ENCODE data around the gene WFIKKN2. TPM values are rescaled to one million over a fixed set of nuclear protein-coding genes. Genes with fewer than 3 reads are reported as not detected.

WFIKKN2 gene
- total RNA-seq, 2 donors from 2014 or later, result 0.14 TPM; not detected in 1

- Histone ChIP-seq H3K27ac (no peak overlapping the region), H3K4me1 (ENCODE audit: control insufficient read depth in 1 of 2, low read depth in 2 of 2) (no peaks in the 10 kb centered on the region), H3K36me3 (no peaks in the 10 kb centered on the region), H3K27me3 (replicated peaks; ENCODE audit: insufficient read depth) (no peaks in the 10 kb centered on the region), H3K4me3 (no peak overlapping the region), H3K9me3 (no peaks in the 10 kb centered on the region)
- no peak for ATAC-seq (ENCODE audit: insufficient number of reproducible peaks, low FRiP score, low read depth)
- no peak for DNase-seq (ENCODE audit: low spot score)
- no peak for TF ChIP-seq CTCF (IDR thresholded peaks at IDR 0.05)
Measured at GRCh38 chr17:50839591-50840310, 4.4 kb downstream of the WFIKKN2 start.

GRCh38 chr17:50840311-50840851 is 5.0 kb downstream of the WFIKKN2 start:
- DNase-seq (ENCODE audit: low spot score) (no peak), ATAC-seq (ENCODE audit: insufficient number of reproducible peaks, low FRiP score, low read depth) (no peak)
- Histone ChIP-seq H3K27me3 (replicated peaks; ENCODE audit: insufficient read depth) (no peaks in the 10 kb centered on the region), H3K27ac (no peak overlapping the region), H3K4me3 (no peak overlapping the region), H3K9me3 (no peaks in the 10 kb centered on the region), H3K36me3 (no peaks in the 10 kb centered on the region), H3K4me1 (ENCODE audit: control insufficient read depth in 1 of 2, low read depth in 2 of 2) (no peaks in the 10 kb centered on the region)
- TF ChIP-seq CTCF (IDR thresholded peaks at IDR 0.05), result no peak

GRCh38 chr17:50841277-50841948 is 6.0 kb downstream of the WFIKKN2 start:
- no peaks in the 10 kb centered on the region for H3K27me3 ChIP-seq (replicated peaks; ENCODE audit: insufficient read depth)
- no peak overlapping the region for H3K27ac ChIP-seq
- ATAC-seq (ENCODE audit: insufficient number of reproducible peaks, low FRiP score, low read depth) (no peak), DNase-seq (ENCODE audit: low spot score) (no peak)
- H3K4me3 ChIP-seq, result no peak overlapping the region
- no peaks in the 10 kb centered on the region for H3K36me3 ChIP-seq
- no peaks in the 10 kb centered on the region for H3K4me1 ChIP-seq (ENCODE audit: control insufficient read depth in 1 of 2, low read depth in 2 of 2)
- TF ChIP-seq CTCF (IDR thresholded peaks at IDR 0.05), result no peak
- H3K9me3 ChIP-seq, result no peaks in the 10 kb centered on the region

GRCh38 chr17:50841949-50842354 is 6.6 kb downstream of the WFIKKN2 start:
- no peaks in the 10 kb centered on the region for H3K36me3 ChIP-seq

More at GRCh38 chr17:50841949-50842354, 6.6 kb downstream of the WFIKKN2 start:
- ATAC-seq (ENCODE audit: insufficient number of reproducible peaks, low FRiP score, low read depth) (peak; percentile 40), DNase-seq (ENCODE audit: low spot score) (no peak)
- no peak overlapping the region for H3K27ac ChIP-seq
- no peak overlapping the region for H3K4me3 ChIP-seq
- TF ChIP-seq CTCF (IDR thresholded peaks at IDR 0.05), result peak; percentile 77
- no peaks in the 10 kb centered on the region for H3K4me1 ChIP-seq (ENCODE audit: control insufficient read depth in 1 of 2, low read depth in 2 of 2)
- no peaks in the 10 kb centered on the region for H3K9me3 ChIP-seq
- H3K27me3 ChIP-seq (replicated peaks; ENCODE audit: insufficient read depth), result no peaks in the 10 kb centered on the region

Data from thoracic aorta (tissue), 2 donors.